ENCODE measurements around the gene JOSD2.

JOSD2 gene

DNA sequence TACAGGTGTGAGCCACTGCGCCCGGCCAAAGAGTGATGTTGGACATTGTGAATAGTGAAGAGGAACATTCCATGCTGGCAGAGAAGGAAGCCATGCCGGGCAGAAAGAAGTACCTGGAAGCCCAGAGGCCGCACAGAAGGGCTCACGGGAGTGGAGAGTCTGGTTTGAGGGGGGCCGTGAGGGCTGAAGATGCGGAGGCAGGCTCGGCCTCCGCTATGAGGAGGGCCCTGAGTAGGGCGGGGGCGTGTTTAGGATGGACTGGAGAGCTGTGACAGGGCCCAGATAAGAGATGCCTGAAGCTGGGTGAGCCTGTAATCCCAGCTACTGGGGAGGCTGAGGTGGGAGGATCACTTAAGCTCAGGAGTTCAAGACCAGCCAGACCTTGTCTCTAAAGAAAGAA lies 1.6 kb downstream of the JOSD2 start:
- Histone ChIP-seq H3K27ac (no peak overlapping the region), H3K79me2 (no peaks in the 10 kb centered on the region), H3K27me3 (ENCODE audit: control insufficient read depth, insufficient read depth, low read length) (no peaks in the 10 kb centered on the region), H3K4me2 (ENCODE audit: low read length) (no peak overlapping the region), H3K9ac (no peak overlapping the region), H3K36me3 (ENCODE audit: control insufficient read depth, insufficient read depth, low read length) (no peaks in the 10 kb centered on the region), H3K9me3 (ENCODE audit: control insufficient read depth, low read length) (no peaks in the 10 kb centered on the region), H3K4me1 (peaks cover 12% of the 10 kb centered on the region), H3K4me3 (ENCODE audit: low read depth, low read length) (no peak overlapping the region), H2AFZ (no peak overlapping the region)
- TF ChIP-seq CTCF (IDR thresholded peaks at IDR 0.05) = no peak

GRCh38 chr19:50508843-50509190 lies 2.2 kb downstream of the JOSD2 start:
- Histone ChIP-seq H3K79me2 (no peaks in the 10 kb centered on the region), H3K36me3 (ENCODE audit: control insufficient read depth, insufficient read depth, low read length) (no peaks in the 10 kb centered on the region), H3K9ac (no peak overlapping the region), H3K9me3 (ENCODE audit: control insufficient read depth, low read length) (no peaks in the 10 kb centered on the region), H3K27ac (no peak overlapping the region), H3K27me3 (ENCODE audit: control insufficient read depth, insufficient read depth, low read length) (no peaks in the 10 kb centered on the region), H3K4me1 (peaks cover 10% of the 10 kb centered on the region), H3K4me2 (ENCODE audit: low read length) (no peak overlapping the region), H3K4me3 (ENCODE audit: low read depth, low read length) (no peak overlapping the region), H2AFZ (no peak overlapping the region)
- TF ChIP-seq CTCF (IDR thresholded peaks at IDR 0.05) = no peak

- H3K27ac ChIP-seq = no peak overlapping the region
- H3K9ac ChIP-seq = no peak overlapping the region
- no peaks in the 10 kb centered on the region for H3K79me2 ChIP-seq
- no peaks in the 10 kb centered on the region for H3K9me3 ChIP-seq (ENCODE audit: control insufficient read depth, low read length)
- peaks cover 6% of the 10 kb centered on the region for H3K4me1 ChIP-seq
- no peak overlapping the region for H3K4me3 ChIP-seq (ENCODE audit: low read depth, low read length)
- no peaks in the 10 kb centered on the region for H3K36me3 ChIP-seq (ENCODE audit: control insufficient read depth, insufficient read depth, low read length)
- no peak overlapping the region for H3K4me2 ChIP-seq (ENCODE audit: low read length)
- TF ChIP-seq CTCF (IDR thresholded peaks at IDR 0.05) = no peak
- H3K27me3 ChIP-seq (ENCODE audit: control insufficient read depth, insufficient read depth, low read length) = no peaks in the 10 kb centered on the region
- no peak overlapping the region for H2AFZ ChIP-seq
Measured at GRCh38 chr19:50507376-50507775, 3.6 kb downstream of the JOSD2 start.

DNA sequence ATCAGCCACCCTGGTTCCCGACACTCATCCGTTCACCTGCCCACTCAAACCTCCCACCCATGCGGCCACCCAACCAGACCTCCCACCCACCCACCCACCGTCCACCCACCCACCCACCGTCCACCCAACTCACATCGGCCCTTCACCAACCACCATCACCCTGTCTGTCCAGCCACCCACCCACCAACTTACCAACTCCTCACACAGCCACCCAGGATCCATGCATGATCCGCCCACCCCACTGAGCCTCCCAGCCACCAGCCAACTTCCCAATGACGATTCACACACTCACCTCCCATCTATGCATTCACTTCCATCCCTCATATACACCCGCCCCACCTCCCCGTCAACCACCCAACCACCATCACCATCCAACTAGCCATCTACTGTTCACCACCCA lies 4.3 kb downstream of the JOSD2 start:
- no peak overlapping the region for H3K9ac ChIP-seq
- no peak for TF ChIP-seq CTCF (IDR thresholded peaks at IDR 0.05)
- no peaks in the 10 kb centered on the region for H3K79me2 ChIP-seq
- no peak overlapping the region for H3K4me2 ChIP-seq (ENCODE audit: low read length)
- no peaks in the 10 kb centered on the region for H3K27me3 ChIP-seq (ENCODE audit: control insufficient read depth, insufficient read depth, low read length)
- peaks cover 6% of the 10 kb centered on the region for H3K4me1 ChIP-seq
- no peaks in the 10 kb centered on the region for H3K36me3 ChIP-seq (ENCODE audit: control insufficient read depth, insufficient read depth, low read length)
- H3K4me3 ChIP-seq (ENCODE audit: low read depth, low read length) = no peak overlapping the region
- no peaks in the 10 kb centered on the region for H3K9me3 ChIP-seq (ENCODE audit: control insufficient read depth, low read length)
- H3K27ac ChIP-seq = no peak overlapping the region
- H2AFZ ChIP-seq = no peak overlapping the region

- Histone ChIP-seq H3K4me2 (ENCODE audit: low read length) (no peak overlapping the region), H2AFZ (no peak overlapping the region), H3K4me3 (ENCODE audit: low read depth, low read length) (no peak overlapping the region), H3K9ac (no peak overlapping the region), H3K36me3 (ENCODE audit: control insufficient read depth, insufficient read depth, low read length) (no peaks in the 10 kb centered on the region), H3K79me2 (no peaks in the 10 kb centered on the region), H3K4me1 (peaks cover 6% of the 10 kb centered on the region), H3K9me3 (ENCODE audit: control insufficient read depth, low read length) (no peaks in the 10 kb centered on the region), H3K27ac (no peak overlapping the region), H3K27me3 (ENCODE audit: control insufficient read depth, insufficient read depth, low read length) (no peaks in the 10 kb centered on the region)
- no peak for TF ChIP-seq CTCF (IDR thresholded peaks at IDR 0.05)
Measured at GRCh38 chr19:50505856-50506611, 5.0 kb downstream of the JOSD2 start.

Data from parathyroid adenoma (tissue), 2 donors.